ENCODE measurements around the gene FANCD2. TPM values are rescaled to one million over a fixed set of nuclear protein-coding genes. Genes with fewer than 3 reads are reported as not detected.
"Not testable (repeated sequence)": the region's sequence is repeated elsewhere in the genome, so short reads cannot be mapped to it uniquely, and the experiment has no call there.

FANCD2 gene
- polyA plus RNA-seq, 3 donors from 2014 or later, result 2.4 to 4.0 (median 2.8) TPM

DNA sequence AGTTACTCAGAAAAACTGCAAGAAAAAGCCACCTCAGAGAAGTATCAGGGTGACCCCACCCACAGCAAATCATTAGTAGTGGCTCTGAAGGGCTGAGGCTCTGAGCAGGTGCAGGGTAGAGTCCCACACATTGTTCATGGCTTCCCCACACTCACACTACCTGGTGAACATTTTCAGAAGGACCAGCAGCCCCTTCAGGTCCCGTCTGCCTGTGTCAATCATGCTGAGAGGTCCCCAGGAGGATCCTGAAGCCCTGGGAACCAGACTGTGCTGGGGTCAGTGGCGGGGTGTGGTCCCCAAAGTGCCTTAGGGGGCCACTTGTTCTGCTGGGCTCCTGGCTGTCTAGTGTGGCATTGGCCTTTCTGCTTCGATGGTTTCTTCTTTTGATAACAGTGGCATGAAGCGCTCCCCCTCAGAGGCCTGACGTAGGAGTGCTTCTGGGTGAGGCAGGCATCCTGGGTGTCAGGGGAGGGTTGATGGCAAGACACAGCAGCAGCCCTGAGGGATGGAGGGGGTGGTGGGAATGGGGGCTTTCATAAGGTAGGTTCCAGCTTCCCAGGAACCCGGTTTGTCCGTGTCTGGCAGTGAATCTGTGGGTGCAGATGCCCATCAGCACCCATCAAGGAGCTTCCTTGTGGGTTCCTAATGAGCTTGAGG, 19.0 kb upstream of the FANCD2 start:
- no peak overlapping the region for H3K27ac Mint-ChIP-seq
- peak overlapping the region in 2 of 5 donors; percentile 57 to 79 for H3K4me3 Mint-ChIP-seq
- H3K4me1 Mint-ChIP-seq, result peaks cover 36 to 44% of the 10 kb centered on the region in 2 donors
- no peaks in the 10 kb centered on the region for H3K36me3 Mint-ChIP-seq
- no peak for DNase-seq
- peaks cover 1 to 3% (median 2%) of the 10 kb centered on the region in 3 donors for H3K27me3 Mint-ChIP-seq (ENCODE audit: low read depth in 3 of 3)
- H3K9me3 Mint-ChIP-seq, result no peaks in the 10 kb centered on the region

GRCh38 chr3:10008216-10008587, 18.0 kb upstream of the FANCD2 start:
- H3K27ac Mint-ChIP-seq, result peak overlapping the region in 1 of 6 donors; percentile 57
- DNase-seq; H3K36me3 Mint-ChIP-seq; H3K9me3 Mint-ChIP-seq; H3K27me3 Mint-ChIP-seq (ENCODE audit: low read depth in 3 of 3): not testable (repeated sequence)
- peaks cover 36 to 46% of the 10 kb centered on the region in 2 donors for H3K4me1 Mint-ChIP-seq
- peak overlapping the region; percentile 33 to 79 (median 70) for H3K4me3 Mint-ChIP-seq

DNA sequence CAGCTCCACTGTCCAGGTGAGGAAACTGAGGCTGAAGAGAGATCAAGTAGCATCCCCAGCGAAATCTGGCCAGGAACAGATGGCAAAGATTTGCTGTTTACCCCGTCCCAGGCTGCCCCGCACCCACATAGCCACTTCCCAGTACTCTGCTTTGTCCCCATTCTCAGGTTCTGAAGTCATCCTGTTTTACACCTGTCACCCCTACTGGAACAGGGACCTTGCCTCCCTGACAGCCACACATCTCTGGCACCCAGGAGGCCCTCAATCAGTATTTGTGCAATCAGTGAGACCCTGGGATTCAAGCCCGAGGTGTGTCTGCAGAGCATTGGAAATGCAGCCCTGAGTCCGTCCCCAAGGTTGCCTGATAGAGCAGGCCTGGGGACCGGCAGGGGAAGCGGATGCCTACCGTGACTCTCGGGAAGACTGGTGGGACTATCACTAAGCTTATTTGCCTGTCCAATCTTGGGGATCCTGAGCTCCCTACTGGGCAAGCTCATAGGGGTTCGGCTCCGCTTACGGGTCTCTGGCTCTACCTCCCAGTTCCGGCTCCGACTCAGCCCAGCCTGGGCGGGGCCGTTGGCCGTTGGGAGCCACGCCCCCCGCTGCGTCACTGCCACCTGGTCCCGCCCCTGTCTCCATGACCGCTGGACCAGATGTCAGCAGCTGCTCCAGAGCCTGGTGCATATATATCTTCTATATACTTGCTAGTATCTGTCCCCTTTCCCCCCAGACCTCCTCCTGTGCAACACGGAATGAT, 17.5 kb upstream of the FANCD2 start:
- peaks cover 36 to 46% of the 10 kb centered on the region in 2 donors for H3K4me1 Mint-ChIP-seq
- H3K27ac Mint-ChIP-seq, result peak overlapping the region; percentile 13 to 74 (median 58)
- H3K9me3 Mint-ChIP-seq, result no peaks in the 10 kb centered on the region
- peak overlapping the region; percentile 69 to 86 (median 77) for H3K4me3 Mint-ChIP-seq
- H3K27me3 Mint-ChIP-seq (ENCODE audit: low read depth in 3 of 3), result peaks cover 0 to 3% (median 2%) of the 10 kb centered on the region in 3 donors
- peak; percentile 80 to 87 (median 83) for DNase-seq
- H3K36me3 Mint-ChIP-seq, result no peaks in the 10 kb centered on the region

- Mint-ChIP-seq H3K27me3 (ENCODE audit: low read depth in 3 of 3) (peaks cover 0 to 3% (median 2%) of the 10 kb centered on the region in 3 donors), H3K4me1 (peaks cover 26 to 37% of the 10 kb centered on the region in 2 donors), H3K4me3 (peak overlapping the region; percentile 38 to 77 (median 73)), H3K9me3 (no peaks in the 10 kb centered on the region), H3K36me3 (no peaks in the 10 kb centered on the region), H3K27ac (peak overlapping the region in 3 of 6 donors; percentile 66 to 72 (median 71))
- no peak for DNase-seq
Measured at GRCh38 chr3:10010421-10010877, 15.8 kb upstream of the FANCD2 start.

DNA sequence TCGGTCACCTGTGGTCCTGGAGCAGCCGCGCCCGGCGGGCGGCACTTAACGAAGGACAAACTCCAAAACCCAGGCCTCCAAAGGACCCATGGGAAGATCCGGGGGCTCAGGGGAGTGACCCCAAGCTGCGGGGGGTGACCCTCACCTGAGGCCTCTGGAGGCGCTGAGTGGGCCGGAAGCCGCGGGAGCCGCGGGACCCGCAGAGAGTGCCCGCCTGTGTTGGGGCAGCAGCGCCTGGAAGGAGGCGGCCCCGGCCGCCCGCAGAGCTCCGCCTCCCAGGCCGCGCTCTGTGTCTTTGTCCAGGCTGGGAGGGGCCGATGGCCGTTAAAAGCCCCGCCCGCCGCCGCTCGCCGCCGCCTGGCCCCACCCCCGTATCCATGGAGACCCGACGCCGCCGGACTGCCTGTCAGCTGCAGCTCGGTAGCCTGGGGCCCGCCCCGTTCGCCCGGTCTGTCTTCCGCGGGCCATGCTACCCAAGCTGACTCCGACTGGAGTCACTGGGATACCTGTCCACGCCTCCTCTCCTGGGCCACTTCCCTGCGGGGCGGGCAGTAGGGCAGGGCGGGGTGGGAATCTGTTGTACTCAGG, 15.3 kb upstream of the FANCD2 start:
- DNase-seq, result peak; percentile 88 to 90 (median 89)
- peaks cover 25 to 32% of the 10 kb centered on the region in 2 donors for H3K4me1 Mint-ChIP-seq
- no peaks in the 10 kb centered on the region for H3K36me3 Mint-ChIP-seq
- H3K27ac Mint-ChIP-seq, result peak overlapping the region in 1 of 6 donors; percentile 66
- H3K4me3 Mint-ChIP-seq, result peak overlapping the region; percentile 47 to 77 (median 73)
- peaks cover 0 to 3% (median 2%) of the 10 kb centered on the region in 3 donors for H3K27me3 Mint-ChIP-seq (ENCODE audit: low read depth in 3 of 3)
- H3K9me3 Mint-ChIP-seq, result no peaks in the 10 kb centered on the region

DNA sequence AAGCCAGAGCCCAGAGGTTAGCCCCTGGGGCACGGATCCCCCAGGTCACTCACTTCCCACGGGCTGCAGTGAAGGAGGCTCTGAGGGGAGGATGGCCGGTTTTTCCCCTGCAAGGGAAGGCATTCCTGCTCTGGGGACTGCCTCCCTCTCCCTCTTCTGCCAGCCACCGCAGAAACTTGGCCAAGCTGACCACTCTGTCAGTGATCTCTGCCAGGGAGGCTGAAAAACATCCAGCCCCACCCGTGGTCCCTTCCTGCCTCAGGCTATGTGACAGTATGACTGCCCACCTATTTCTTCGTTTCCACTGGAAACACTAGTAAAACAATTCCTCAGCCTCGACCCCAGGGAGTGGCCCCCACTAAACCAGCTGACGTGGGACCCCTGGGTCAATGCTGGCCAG, 14.6 kb upstream of the FANCD2 start:
- peak overlapping the region in 5 of 6 donors; percentile 8 to 80 (median 68) for H3K27ac Mint-ChIP-seq
- DNase-seq, result no peak
- no peaks in the 10 kb centered on the region for H3K36me3 Mint-ChIP-seq
- H3K4me1 Mint-ChIP-seq, result peaks cover 25 to 31% of the 10 kb centered on the region in 2 donors
- H3K27me3 Mint-ChIP-seq (ENCODE audit: low read depth in 3 of 3), result peaks cover 0 to 3% (median 2%) of the 10 kb centered on the region in 3 donors
- peak overlapping the region; percentile 46 to 64 (median 59) for H3K4me3 Mint-ChIP-seq
- no peaks in the 10 kb centered on the region for H3K9me3 Mint-ChIP-seq

DNA sequence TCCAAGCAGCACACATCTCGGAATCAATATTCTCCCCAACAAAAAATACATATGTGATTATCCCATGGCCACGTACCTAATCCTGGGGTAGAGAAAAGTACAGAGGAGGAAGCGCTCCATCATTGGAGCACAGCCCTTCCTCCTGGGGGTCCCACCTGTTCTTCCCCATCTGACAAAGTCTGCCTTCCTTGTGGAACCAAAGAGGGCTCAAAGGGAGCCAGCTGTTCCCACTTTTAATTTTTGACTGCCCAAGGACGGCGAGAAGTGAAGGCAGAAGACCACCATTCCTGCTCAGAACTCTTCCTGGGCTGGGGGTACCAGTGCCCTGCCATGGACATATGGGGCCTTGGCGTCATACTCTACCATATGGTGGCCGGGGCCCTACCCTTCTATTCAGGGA, 14.1 kb upstream of the FANCD2 start:
- Mint-ChIP-seq H3K9me3 (no peaks in the 10 kb centered on the region), H3K27ac (peak overlapping the region in 3 of 6 donors; percentile 22 to 80 (median 74)), H3K27me3 (ENCODE audit: low read depth in 3 of 3) (peaks cover 0 to 3% (median 2%) of the 10 kb centered on the region in 3 donors), H3K4me3 (peak overlapping the region in 3 of 5 donors; percentile 46 to 66 (median 64)), H3K36me3 (no peaks in the 10 kb centered on the region), H3K4me1 (peaks cover 25 to 31% of the 10 kb centered on the region in 2 donors)
- DNase-seq, result no peak

DNA sequence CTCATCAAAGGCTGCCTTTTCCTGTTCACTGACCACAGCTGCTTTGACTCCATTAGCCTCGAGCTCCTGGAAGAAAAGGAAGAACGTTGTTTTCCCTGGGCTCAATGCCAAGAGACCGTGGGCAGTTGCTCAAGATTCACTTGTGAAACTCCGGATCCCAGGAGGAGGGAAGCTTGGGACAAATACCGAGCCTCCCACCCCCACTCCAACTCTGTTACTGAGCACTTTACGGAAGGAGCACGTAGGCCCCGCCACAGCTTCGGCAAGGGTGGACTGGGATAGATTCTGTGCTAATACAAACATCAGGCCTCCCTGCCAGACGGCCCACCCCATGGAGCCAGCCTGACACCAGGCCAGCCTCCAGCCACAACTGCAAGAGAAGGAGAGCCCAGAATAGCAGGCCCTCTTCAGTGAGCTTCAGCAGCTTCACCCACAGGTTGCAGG, 10.8 kb upstream of the FANCD2 start:
- H3K27me3 Mint-ChIP-seq (ENCODE audit: low read depth in 3 of 3), result peaks cover under 1 to 6% (median under 1%) of the 10 kb centered on the region in 3 donors
- H3K4me3 Mint-ChIP-seq, result no peak overlapping the region
- H3K4me1 Mint-ChIP-seq, result peaks cover 18 to 25% of the 10 kb centered on the region in 2 donors
- H3K9me3 Mint-ChIP-seq, result no peaks in the 10 kb centered on the region
- no peak for DNase-seq
- H3K36me3 Mint-ChIP-seq, result peaks cover 4 to 6% (median 4%) of the 10 kb centered on the region in 3 donors
- H3K27ac Mint-ChIP-seq, result peak overlapping the region in 1 of 6 donors; percentile 28

DNA sequence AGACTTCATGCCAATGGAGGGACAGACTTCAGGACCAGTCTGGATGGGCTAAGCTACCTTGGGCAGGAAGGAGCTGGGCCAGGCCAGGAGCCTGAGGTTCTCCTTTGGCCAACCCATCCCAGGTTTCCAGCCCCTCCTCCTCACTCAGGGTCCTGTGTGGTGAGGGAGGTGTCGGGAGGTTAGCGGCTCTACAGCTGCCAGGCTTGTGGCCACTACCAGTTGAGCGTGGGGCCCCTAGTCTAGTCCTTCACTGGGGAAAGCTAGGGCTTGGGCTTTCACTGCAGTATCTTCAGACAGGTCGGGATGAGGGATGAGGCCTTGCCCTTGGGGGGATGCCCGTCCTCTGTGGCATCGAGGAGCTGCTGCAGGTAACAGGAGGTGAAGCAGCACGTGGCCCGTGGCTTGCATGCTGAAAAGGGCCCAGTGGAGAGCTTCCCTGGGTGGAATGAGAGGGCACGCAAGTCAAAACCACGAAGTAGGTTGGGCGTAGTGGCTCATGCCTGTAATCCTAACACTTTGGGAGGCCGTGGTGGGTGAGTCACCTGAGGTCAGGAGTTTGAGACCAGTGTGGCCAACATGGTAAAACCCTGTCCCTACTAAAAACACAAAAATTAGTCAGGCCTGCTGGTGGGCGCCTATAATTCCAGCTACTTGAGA, 8.5 kb upstream of the FANCD2 start:
- Mint-ChIP-seq H3K4me1 (peaks cover 12 to 15% of the 10 kb centered on the region in 2 donors), H3K27me3 (ENCODE audit: low read depth in 3 of 3) (peaks cover 0 to 6% (median 0%) of the 10 kb centered on the region in 3 donors), H3K9me3 (no peaks in the 10 kb centered on the region), H3K27ac (peak overlapping the region in 3 of 6 donors; percentile 17 to 67 (median 36)), H3K36me3 (peaks cover 4 to 21% (median 9%) of the 10 kb centered on the region in 3 donors), H3K4me3 (peak overlapping the region in 1 of 5 donors; percentile 7)
- peak; percentile 21 to 49 (median 25) for DNase-seq

GRCh38 chr3:10018806-10019205, 7.4 kb upstream of the FANCD2 start:
- H3K9me3 Mint-ChIP-seq; H3K27me3 Mint-ChIP-seq (ENCODE audit: low read depth in 3 of 3); H3K4me3 Mint-ChIP-seq; DNase-seq: not testable (repeated sequence)
- H3K27ac Mint-ChIP-seq, result peak overlapping the region in 2 of 6 donors; percentile 40 to 50
- H3K36me3 Mint-ChIP-seq, result peaks cover 4 to 27% (median 9%) of the 10 kb centered on the region in 3 donors
- peaks cover 17 to 22% of the 10 kb centered on the region in 2 donors for H3K4me1 Mint-ChIP-seq

GRCh38 chr3:10019326-10019725, 6.9 kb upstream of the FANCD2 start:
- Mint-ChIP-seq H3K4me1 (peaks cover 20 to 26% of the 10 kb centered on the region in 2 donors), H3K36me3 (peaks cover 4 to 27% (median 9%) of the 10 kb centered on the region in 3 donors), H3K4me3 (no peak overlapping the region), H3K27me3 (ENCODE audit: low read depth in 3 of 3) (peaks cover 0 to 6% (median 0%) of the 10 kb centered on the region in 3 donors), H3K27ac (peak overlapping the region in 2 of 6 donors; percentile 40 to 50), H3K9me3 (no peaks in the 10 kb centered on the region)
- no peak for DNase-seq

GRCh38 chr3:10021856-10022775, 4.1 kb upstream of the FANCD2 start:
- DNase-seq, result no peak
- H3K36me3 Mint-ChIP-seq, result peaks cover 4 to 27% (median 9%) of the 10 kb centered on the region in 3 donors
- H3K27ac Mint-ChIP-seq, result peak overlapping the region in 1 of 6 donors; percentile 8
- peaks cover 41 to 54% of the 10 kb centered on the region in 2 donors for H3K4me1 Mint-ChIP-seq
- H3K9me3 Mint-ChIP-seq, result no peaks in the 10 kb centered on the region
- no peak overlapping the region for H3K4me3 Mint-ChIP-seq
- H3K27me3 Mint-ChIP-seq (ENCODE audit: low read depth in 3 of 3), result peaks cover 0 to 13% (median 7%) of the 10 kb centered on the region in 3 donors
